ENCODE measurements around the gene KRTAP1-3.
"Not testable (repeated sequence)": the region's sequence is repeated elsewhere in the genome, so short reads cannot be mapped to it uniquely, and the experiment has no call there.

Gene KRTAP1-3

GRCh38 chr17:41061964-41062363 lies 27.3 kb upstream of the KRTAP1-3 start (continued):
- TF ChIP-seq PRDM2 (tag by site-specific recombination; IDR thresholded peaks at IDR 0.05; ENCODE audit: borderline replicate concordance) (no peak), ZBTB44 (tag by site-specific recombination; IDR thresholded peaks at IDR 0.05) (no peak), TCF7L2 (IDR thresholded peaks at IDR 0.05; ENCODE audit: borderline replicate concordance, low read depth, low read length) (no peak), ZNF138 (tag by site-specific recombination; IDR thresholded peaks at IDR 0.05; ENCODE audit: borderline replicate concordance) (no peak)

GRCh38 chr17:41060052-41060604 lies 25.5 kb upstream of the KRTAP1-3 start, which contains the start of gene KRTAP2-3:
TSS of gene KRTAP2-3 (minus strand) at chr17:41060114. CDS start at chr17:41060050, 64 bp downstream.
- Histone ChIP-seq H3K36me3 (ENCODE audit: control insufficient read depth in 2 of 2, insufficient read depth in 1 of 2, low read length in 2 of 2) (no peaks in the 10 kb centered on the region), H3K27ac (ENCODE audit: extremely low read depth, low read depth, low read length) (no peak within 1 kb of the TSS), H3K4me1 (ENCODE audit: control insufficient read depth, insufficient read depth, low read length) (no peaks in the 10 kb centered on the region), H3K4me3 (ENCODE audit: low read depth, low read length) (no peak within 1 kb of the TSS), H3K9me3 (ENCODE audit: control insufficient read depth, insufficient read depth, low read depth, low read length) (no peaks in the 10 kb centered on the region)
- ChIA-PET POLR2A (no interaction called here), CTCF (interaction anchor here (1.3 kb wide), 1 partner anchor 13 kb away, joined by 4 read pairs; no protein-coding TSS in a partner anchor)
- TF ChIP-seq ZNF184 (tag by site-specific recombination; IDR thresholded peaks at IDR 0.05): no peak

GRCh38 chr17:41059276-41060051 lies 24.8 kb upstream of the KRTAP1-3 start:
- not testable (repeated sequence) for H3K4me1 ChIP-seq (ENCODE audit: control insufficient read depth, insufficient read depth, low read length)

GRCh38 chr17:41058741-41059140 lies 24.1 kb upstream of the KRTAP1-3 start:
- ChIA-PET CTCF (interaction anchor here (0.6 to 0.7 kb wide), 4 partner anchors 17 to 1009 kb away, joined by 4 to 6 read pairs (median 4); no protein-coding TSS in a partner anchor), POLR2A (no interaction called here)
- TF ChIP-seq ZNF221 (tag by site-specific recombination; IDR thresholded peaks at IDR 0.05; ENCODE audit: borderline replicate concordance) (no peak), ZNF248 (tag by site-specific recombination; IDR thresholded peaks at IDR 0.05) (no peak), GLI2 (tag by site-specific recombination; IDR thresholded peaks at IDR 0.05; ENCODE audit: borderline replicate concordance, low read depth) (no peak), INSM2 (tag by site-specific recombination; IDR thresholded peaks at IDR 0.05) (no peak), ZBTB49 (tag by site-specific recombination; IDR thresholded peaks at IDR 0.05; ENCODE audit: low read depth) (no peak), ZNF629 (tag by site-specific recombination; IDR thresholded peaks at IDR 0.05) (no peak), ZNF214 (tag by site-specific recombination; IDR thresholded peaks at IDR 0.05; ENCODE audit: borderline replicate concordance) (no peak)

More at GRCh38 chr17:41059276-41060051, 24.8 kb upstream of the KRTAP1-3 start:
- H3K27ac ChIP-seq (ENCODE audit: extremely low read depth, low read depth, low read length); POLR2A ChIA-PET; H3K9me3 ChIP-seq (ENCODE audit: control insufficient read depth, insufficient read depth, low read depth, low read length); H3K36me3 ChIP-seq (ENCODE audit: control insufficient read depth in 2 of 2, insufficient read depth in 1 of 2, low read length in 2 of 2); H3K4me3 ChIP-seq (ENCODE audit: low read depth, low read length): not testable (repeated sequence)
- CTCF ChIA-PET: interaction anchor here (0.6 to 1.3 kb wide), 5 partner anchors 13 to 1008 kb away, joined by 4 to 6 read pairs (median 4); no protein-coding TSS in a partner anchor
- TF ChIP-seq ZIC2 (tag by site-specific recombination; IDR thresholded peaks at IDR 0.05): peak; percentile 27; the same call in 1 of the 2 replicates

More at GRCh38 chr17:41058741-41059140, 24.1 kb upstream of the KRTAP1-3 start:
- Histone ChIP-seq H3K4me1 (ENCODE audit: control insufficient read depth, insufficient read depth, low read length) (no peaks in the 10 kb centered on the region), H3K36me3 (ENCODE audit: control insufficient read depth in 2 of 2, insufficient read depth in 1 of 2, low read length in 2 of 2) (no peaks in the 10 kb centered on the region), H3K4me3 (ENCODE audit: low read depth, low read length) (no peak overlapping the region), H3K9me3 (ENCODE audit: control insufficient read depth, insufficient read depth, low read depth, low read length) (no peaks in the 10 kb centered on the region), H3K27ac (ENCODE audit: extremely low read depth, low read depth, low read length) (no peak overlapping the region)

All from HEK293 (cell line).